Measurements from ENCODE around the gene ARMC9. TPM values are rescaled to one million over a fixed set of nuclear protein-coding genes. Genes with fewer than 3 reads are reported as not detected.
A peak's percentile ranks its signal among the peaks of the same experiment; 100 is the strongest.

The ARMC9 gene
- total RNA-seq, 2 experiments from 2014 or later: 2.3 to 2.5 TPM

GRCh38 chr2:231360881-231361371 lies 162.5 kb downstream of the ARMC9 start:
- no peaks in the 10 kb centered on the region for H3K27me3 Mint-ChIP-seq
- H3K4me3 Mint-ChIP-seq: no peak overlapping the region
- H3K9me3 Mint-ChIP-seq (ENCODE audit: low read depth): no peaks in the 10 kb centered on the region
- ChIA-PET CTCF (no interaction called here), POLR2A (no interaction called here)
- H3K4me1 Mint-ChIP-seq: peaks cover 7% of the 10 kb centered on the region
- no peak for ATAC-seq
- intact Hi-C loops (cut with DNase I, micrococcal nuclease): no loop called here
- DNase-seq: no peak
- no peak overlapping the region for H3K27ac Mint-ChIP-seq
- H3K36me3 Mint-ChIP-seq (ENCODE audit: low read depth): no peaks in the 10 kb centered on the region

DNA sequence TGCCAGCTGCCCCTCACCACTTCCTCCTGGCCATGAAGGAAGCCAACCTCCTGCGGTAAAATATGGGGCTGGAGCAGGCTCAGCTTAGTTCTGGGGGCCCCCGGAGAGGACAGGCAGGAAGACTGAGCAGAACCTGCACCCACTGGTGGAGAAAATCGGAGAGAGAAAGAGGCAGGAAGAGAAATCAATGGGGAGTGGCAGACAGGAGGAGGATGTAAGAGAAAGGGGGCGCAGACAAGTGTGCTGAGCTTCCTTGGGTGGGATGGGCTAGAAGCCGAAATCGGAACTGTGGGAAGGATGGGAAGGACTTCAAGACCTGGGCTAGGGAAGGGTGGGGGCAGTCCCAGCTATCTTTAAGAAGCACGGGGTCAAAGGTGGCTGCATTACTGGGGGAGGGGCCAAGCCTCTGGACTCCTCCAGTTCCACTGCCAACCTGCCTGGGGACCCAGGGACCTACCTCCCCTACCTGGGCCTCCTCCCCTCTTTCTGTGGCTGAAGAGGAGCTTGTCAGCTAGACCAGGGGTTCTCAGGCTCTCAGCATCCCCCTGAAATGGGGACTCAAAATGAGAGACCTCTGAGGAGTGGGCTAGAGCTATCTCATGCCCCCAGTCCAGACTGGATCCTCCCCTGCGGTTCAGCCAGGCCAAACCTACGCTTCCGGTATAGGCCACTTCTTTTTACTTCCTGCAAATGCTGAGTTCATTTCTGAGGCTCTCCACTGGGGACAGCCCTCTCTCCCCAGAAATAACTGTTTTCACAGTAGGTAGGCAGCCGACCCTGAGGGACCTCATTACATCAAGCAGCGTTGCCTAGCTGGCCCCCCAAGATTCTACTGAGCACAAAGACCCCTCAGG lies 163.5 kb downstream of the ARMC9 start:
- POLR2A ChIA-PET: interaction anchor here (0.5 kb wide), 1 partner anchor 132 kb away, joined by 4 read pairs; no protein-coding TSS in a partner anchor
- CTCF ChIA-PET: interaction anchor here (1.1 to 1.3 kb wide), 2 partner anchors 13 to 114 kb away, joined by 3 to 5 read pairs; no protein-coding TSS in a partner anchor
- H3K36me3 Mint-ChIP-seq (ENCODE audit: low read depth): no peaks in the 10 kb centered on the region

DNA sequence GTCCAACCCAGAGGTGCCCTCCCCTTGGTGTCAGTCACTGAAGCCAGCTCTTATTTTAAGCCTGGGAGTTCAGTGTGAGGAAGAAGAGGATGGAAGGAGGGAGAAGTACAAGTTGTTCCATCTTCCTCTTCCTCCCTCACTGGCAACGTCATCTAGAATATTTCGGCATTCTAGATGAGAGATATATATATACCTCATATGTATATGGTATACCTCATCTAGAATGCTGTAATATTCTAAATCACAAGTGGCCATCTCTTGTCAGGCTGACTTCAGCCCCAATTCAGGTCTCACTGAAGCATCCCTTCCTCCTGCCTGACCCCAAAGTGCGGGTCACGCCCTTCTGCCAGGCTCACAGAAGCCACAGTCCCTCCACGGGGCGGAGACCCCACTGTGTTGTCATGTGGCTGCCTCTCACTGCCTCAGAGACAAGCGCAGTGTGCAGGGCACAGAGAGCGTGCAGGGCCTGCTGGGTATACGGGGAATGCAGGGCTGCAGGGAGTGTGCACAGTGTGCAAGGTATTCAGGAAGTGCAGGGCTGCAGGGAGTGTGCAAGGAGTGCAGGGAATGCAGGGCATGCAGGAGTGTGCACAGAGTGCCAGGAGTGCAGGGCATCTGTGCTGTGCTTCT lies 164.2 kb downstream of the ARMC9 start:
- Mint-ChIP-seq H3K4me1 (peaks cover 7% of the 10 kb centered on the region), H3K9me3 (ENCODE audit: low read depth) (no peaks in the 10 kb centered on the region), H3K27me3 (no peaks in the 10 kb centered on the region), H3K4me3 (no peak overlapping the region), H3K36me3 (ENCODE audit: low read depth) (no peaks in the 10 kb centered on the region), H3K27ac (no peak overlapping the region)
- CTCF ChIA-PET: interaction anchor here (1.1 to 1.3 kb wide), 2 partner anchors 12 to 115 kb away, joined by 3 to 5 read pairs; no protein-coding TSS in a partner anchor
- DNase-seq: no peak
- ATAC-seq: no peak
- intact Hi-C loops (cut with DNase I, micrococcal nuclease): no loop called here
- POLR2A ChIA-PET: interaction anchor here (0.5 kb wide), 1 partner anchor 132 kb away, joined by 4 read pairs; no protein-coding TSS in a partner anchor

More for the DNA sequence above, 163.5 kb downstream of the ARMC9 start:
- DNase-seq (peak; percentile 30), ATAC-seq (peak; percentile 86)
- Mint-ChIP-seq H3K27me3 (no peaks in the 10 kb centered on the region), H3K9me3 (ENCODE audit: low read depth) (no peaks in the 10 kb centered on the region), H3K27ac (no peak overlapping the region), H3K4me1 (peaks cover 7% of the 10 kb centered on the region), H3K4me3 (no peak overlapping the region)
- intact Hi-C loops (cut with DNase I, micrococcal nuclease): no loop called here

DNA sequence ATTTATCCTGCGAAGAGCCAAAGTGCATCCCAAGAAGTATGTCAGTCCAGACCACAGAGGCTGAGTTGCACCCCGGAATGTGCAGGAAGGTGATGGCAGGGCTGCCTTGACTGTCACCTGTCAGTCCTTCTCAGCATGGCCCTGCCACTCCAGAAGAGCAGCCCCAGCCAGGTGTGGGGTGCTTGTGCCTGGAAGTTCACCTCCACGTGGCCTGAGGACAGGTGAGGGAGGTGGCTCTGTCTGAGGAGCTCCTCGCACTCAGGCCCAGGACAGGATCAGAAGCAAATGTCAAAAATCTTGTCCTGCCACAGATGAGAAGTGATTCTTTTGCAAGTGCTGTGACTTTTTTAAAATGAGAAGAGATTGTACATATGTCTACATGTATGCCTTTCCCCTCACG lies 165.6 kb downstream of the ARMC9 start:
- DNase-seq: no peak
- intact Hi-C loops (cut with DNase I, micrococcal nuclease): no loop called here
- ChIA-PET CTCF (no interaction called here), POLR2A (no interaction called here)
- ATAC-seq: no peak
- Mint-ChIP-seq H3K9me3 (ENCODE audit: low read depth) (no peaks in the 10 kb centered on the region), H3K36me3 (ENCODE audit: low read depth) (no peaks in the 10 kb centered on the region), H3K4me1 (peaks cover 7% of the 10 kb centered on the region), H3K27ac (no peak overlapping the region), H3K4me3 (no peak overlapping the region), H3K27me3 (no peaks in the 10 kb centered on the region)

DNA sequence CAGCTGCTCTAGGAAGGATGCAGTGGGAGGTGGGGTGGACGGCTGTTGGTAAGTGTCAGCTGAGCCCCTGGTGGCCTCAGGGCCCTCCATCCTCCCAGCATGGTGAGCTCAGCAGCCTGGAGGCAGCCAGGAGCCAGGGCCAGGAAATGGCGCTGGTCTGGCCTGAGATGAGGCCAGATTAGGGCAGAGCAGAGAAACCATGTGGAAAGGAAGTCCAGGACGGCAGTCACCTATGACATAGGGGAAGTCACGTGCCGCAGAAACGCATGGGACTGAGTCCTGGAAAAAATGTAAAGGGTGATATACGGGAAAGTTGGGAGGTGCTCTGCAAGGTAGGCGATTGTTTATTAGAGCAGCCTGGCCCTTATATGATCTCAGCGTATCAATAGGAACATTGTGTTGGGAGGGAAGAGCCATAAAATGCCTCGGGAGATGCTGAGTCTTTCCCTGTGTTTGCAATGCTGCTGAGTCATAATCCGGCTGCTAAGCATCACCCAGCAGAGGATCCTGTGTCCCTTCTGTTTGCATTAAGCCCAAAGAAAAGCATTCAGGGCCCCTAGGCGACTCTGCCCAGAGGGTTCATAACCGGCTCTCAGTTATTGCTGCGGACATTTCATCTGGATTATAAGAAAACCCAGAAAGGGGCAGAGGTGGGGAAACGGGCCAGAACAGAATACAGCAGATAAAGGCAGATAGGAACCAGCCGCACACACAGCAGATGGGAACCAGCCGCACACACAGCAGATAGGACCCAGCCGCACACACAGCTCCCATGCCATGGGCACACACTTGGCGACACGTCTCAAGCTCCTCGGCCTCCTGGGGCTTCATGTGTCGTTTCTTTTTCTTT lies 166.8 kb downstream of the ARMC9 start:
- ChIA-PET POLR2A (no interaction called here), CTCF (interaction anchor here (0.6 to 0.8 kb wide), 2 partner anchors 9 to 163 kb away, joined by 3 read pairs; no protein-coding TSS in a partner anchor)
- Mint-ChIP-seq H3K27ac (no peak overlapping the region), H3K27me3 (no peaks in the 10 kb centered on the region), H3K4me3 (no peak overlapping the region), H3K4me1 (peaks cover 7% of the 10 kb centered on the region), H3K36me3 (ENCODE audit: low read depth) (no peaks in the 10 kb centered on the region), H3K9me3 (ENCODE audit: low read depth) (no peaks in the 10 kb centered on the region)
- no peak for DNase-seq
- intact Hi-C loops (cut with DNase I, micrococcal nuclease): no loop called here
- no peak for ATAC-seq

GRCh38 chr2:231367178-231367577 lies 168.7 kb downstream of the ARMC9 start:
- peaks cover 2% of the 10 kb centered on the region for H3K4me1 Mint-ChIP-seq
- no peaks in the 10 kb centered on the region for H3K36me3 Mint-ChIP-seq (ENCODE audit: low read depth)
- ChIA-PET CTCF (no interaction called here), POLR2A (no interaction called here)
- no peak for DNase-seq
- H3K27me3 Mint-ChIP-seq: no peaks in the 10 kb centered on the region
- no peak overlapping the region for H3K27ac Mint-ChIP-seq
- intact Hi-C loops (cut with DNase I, micrococcal nuclease): no loop called here
- no peak overlapping the region for H3K4me3 Mint-ChIP-seq
- no peaks in the 10 kb centered on the region for H3K9me3 Mint-ChIP-seq (ENCODE audit: low read depth)
- no peak for ATAC-seq

GRCh38 chr2:231369580-231370428 lies 171.4 kb downstream of the ARMC9 start:
- ChIA-PET CTCF (no interaction called here), POLR2A (no interaction called here)
- H3K27ac Mint-ChIP-seq: no peak overlapping the region
- H3K9me3 Mint-ChIP-seq (ENCODE audit: low read depth): no peaks in the 10 kb centered on the region
- no peak overlapping the region for H3K4me3 Mint-ChIP-seq
- H3K36me3 Mint-ChIP-seq (ENCODE audit: low read depth): no peaks in the 10 kb centered on the region
- no peaks in the 10 kb centered on the region for H3K27me3 Mint-ChIP-seq
- ATAC-seq (no peak), DNase-seq (no peak)
- no peaks in the 10 kb centered on the region for H3K4me1 Mint-ChIP-seq
- intact Hi-C loops (cut with DNase I, micrococcal nuclease): no loop called here

DNA sequence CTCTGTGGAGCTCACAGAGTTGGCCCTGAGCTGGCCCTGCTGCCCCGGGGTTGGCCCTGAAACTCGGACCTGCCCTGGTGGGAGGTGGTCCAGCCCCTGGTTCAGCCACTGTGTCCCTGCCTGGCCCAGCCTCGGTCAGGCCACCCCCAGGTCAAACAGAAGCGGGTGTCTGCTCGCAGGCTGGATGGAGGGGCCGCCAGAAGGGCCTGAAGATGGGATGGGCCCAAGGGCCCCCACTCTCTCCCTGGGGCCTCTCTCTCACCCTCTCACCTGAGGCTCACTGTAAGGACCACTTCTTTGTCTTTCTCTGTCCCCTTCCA lies 172.0 kb downstream of the ARMC9 start:
- H3K4me3 Mint-ChIP-seq: no peak overlapping the region
- intact Hi-C loops (cut with DNase I, micrococcal nuclease): no loop called here
- ATAC-seq (no peak), DNase-seq (no peak)
- no peaks in the 10 kb centered on the region for H3K36me3 Mint-ChIP-seq (ENCODE audit: low read depth)
- no peaks in the 10 kb centered on the region for H3K9me3 Mint-ChIP-seq (ENCODE audit: low read depth)
- CTCF ChIA-PET: interaction anchor here (0.6 kb wide), 1 partner anchor 190 kb away, joined by 3 read pairs; no protein-coding TSS in a partner anchor
- H3K27ac Mint-ChIP-seq: no peak overlapping the region
- H3K27me3 Mint-ChIP-seq: no peaks in the 10 kb centered on the region
- no peaks in the 10 kb centered on the region for H3K4me1 Mint-ChIP-seq
- POLR2A ChIA-PET: no interaction called here

DNA sequence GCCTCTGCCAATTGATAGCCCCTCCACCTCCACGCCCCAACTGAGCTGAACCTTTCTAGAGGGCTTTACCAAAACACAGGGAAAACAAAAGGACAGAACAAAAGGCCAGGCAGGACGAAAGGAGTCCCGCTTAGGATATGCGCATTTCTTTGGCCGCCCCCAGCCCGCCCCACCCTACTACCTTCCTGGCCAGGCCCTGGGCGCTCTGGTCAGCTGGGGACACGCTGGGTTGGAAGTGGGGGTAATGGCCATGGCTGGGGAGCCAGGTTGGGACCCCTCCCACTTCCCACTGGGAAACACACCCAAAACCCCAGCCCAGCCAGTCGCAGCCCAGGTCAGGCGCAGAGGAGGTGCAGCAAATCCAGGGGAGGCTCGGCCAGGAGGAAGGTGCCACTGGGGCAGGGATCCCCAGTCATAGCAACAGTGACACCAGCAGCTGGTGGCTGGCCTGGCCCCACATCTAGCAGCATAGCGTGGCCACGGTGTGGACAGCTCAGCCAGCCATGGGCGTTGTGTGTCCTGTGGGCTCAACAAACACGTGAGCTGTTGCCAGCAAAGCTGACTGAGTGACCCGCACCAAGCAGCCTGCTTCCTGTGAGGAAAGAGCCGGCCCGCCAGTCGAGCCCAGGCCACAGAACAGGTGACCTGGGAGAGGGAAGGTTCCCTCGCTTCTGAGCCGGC lies 172.5 kb downstream of the ARMC9 start:
- H3K36me3 Mint-ChIP-seq (ENCODE audit: low read depth): no peaks in the 10 kb centered on the region
- H3K4me3 Mint-ChIP-seq: no peak overlapping the region
- ATAC-seq (no peak), DNase-seq (no peak)
- no peaks in the 10 kb centered on the region for H3K9me3 Mint-ChIP-seq (ENCODE audit: low read depth)
- H3K27ac Mint-ChIP-seq: no peak overlapping the region
- H3K4me1 Mint-ChIP-seq: no peaks in the 10 kb centered on the region
- intact Hi-C loops (cut with DNase I, micrococcal nuclease): no loop called here
- ChIA-PET CTCF (interaction anchor here (0.6 kb wide), 1 partner anchor 191 kb away, joined by 3 read pairs; no protein-coding TSS in a partner anchor), POLR2A (no interaction called here)
- H3K27me3 Mint-ChIP-seq: no peaks in the 10 kb centered on the region

GRCh38 chr2:231371430-231372054 lies 173.1 kb downstream of the ARMC9 start:
- ATAC-seq: no peak
- ChIA-PET POLR2A (no interaction called here), CTCF (no interaction called here)
- DNase-seq: no peak
- H3K27ac Mint-ChIP-seq: no peak overlapping the region
- H3K4me3 Mint-ChIP-seq: no peak overlapping the region
- intact Hi-C loops (cut with DNase I, micrococcal nuclease): no loop called here
- H3K4me1 Mint-ChIP-seq: no peaks in the 10 kb centered on the region
- no peaks in the 10 kb centered on the region for H3K27me3 Mint-ChIP-seq
- no peaks in the 10 kb centered on the region for H3K9me3 Mint-ChIP-seq (ENCODE audit: low read depth)
- H3K36me3 Mint-ChIP-seq (ENCODE audit: low read depth): no peaks in the 10 kb centered on the region

All from activated CD4-positive, alpha-beta T cell treated with anti-CD3 and anti-CD28 coated beads for 36 hours (primary cell).